SKM-1 (cell line): ENCODE results near the gene PAGR1.

ENCODE experiments used
- DNase-seq: peaks from one replicate; lab custom pipeline; 2025; ENCODE audit not compliant: unreplicated experiment; lab: John Stamatoyannopoulos, UW

PAGR1 gene

GRCh38 chr16:29834079-29834478 is 18.1 kb downstream of the PAGR1 start:
- DNase-seq, result no peak

DNA sequence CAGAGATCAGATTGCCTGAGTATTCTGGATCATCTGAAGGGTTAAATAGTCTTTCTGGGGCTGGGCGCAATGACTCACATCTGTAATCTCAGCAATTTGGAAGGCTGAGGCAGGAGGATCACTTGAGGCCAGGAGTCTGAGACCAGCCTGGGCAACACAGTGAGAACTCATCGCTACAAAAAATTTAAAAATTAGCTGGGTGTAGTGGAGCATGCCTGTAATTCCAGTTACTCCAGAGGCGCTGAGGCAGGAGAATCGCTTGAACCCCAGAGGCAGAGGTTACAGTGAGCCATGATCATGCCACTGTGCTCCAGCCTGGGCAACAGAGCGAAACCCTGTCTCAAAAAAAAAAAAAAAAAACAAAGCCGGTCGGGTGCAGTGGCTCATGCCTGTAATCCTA is 20.0 kb downstream of the PAGR1 start:
- no peak for DNase-seq

DNA sequence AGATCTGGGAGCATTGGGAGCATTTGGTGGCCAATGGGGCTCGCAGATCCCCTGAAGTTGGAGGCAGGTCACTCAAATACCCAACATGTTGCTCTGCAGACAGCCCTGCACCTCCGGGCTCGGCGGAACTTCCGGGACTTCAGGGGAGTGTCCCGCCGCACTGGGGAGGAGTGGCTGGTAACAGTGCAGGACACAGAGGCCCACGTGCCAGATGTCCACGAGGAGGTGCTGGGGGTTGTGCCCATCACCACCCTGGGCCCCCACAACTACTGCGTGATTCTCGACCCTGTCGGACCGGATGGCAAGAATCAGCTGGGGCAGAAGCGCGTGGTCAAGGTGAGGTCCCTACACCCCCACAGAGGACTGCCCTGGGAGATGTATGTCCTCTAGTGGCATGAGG is 20.7 kb downstream of the PAGR1 start:
- DNase-seq, result no peak

GRCh38 chr16:29837841-29838240 is 21.9 kb downstream of the PAGR1 start:
- DNase-seq, result no peak

DNA sequence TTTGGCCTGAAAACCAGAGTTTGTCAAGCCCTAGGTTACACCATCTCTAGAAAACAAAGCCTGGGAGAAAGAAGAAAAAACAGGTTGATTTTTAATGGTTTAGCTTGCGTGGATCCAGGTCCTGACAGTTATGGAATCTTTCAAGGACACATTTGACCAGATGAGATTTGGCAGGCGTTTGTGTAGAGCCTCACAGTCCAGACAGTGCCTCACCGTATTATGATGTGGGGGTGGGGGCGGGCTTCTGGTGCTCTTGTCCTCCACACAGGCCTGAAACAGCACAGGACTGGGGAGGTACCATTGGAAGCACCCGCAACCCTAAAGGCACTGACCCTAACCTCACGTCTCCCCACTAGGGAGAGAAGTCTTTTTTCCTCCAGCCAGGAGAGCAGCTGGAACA is 23.9 kb downstream of the PAGR1 start:
- no peak for DNase-seq

DNA sequence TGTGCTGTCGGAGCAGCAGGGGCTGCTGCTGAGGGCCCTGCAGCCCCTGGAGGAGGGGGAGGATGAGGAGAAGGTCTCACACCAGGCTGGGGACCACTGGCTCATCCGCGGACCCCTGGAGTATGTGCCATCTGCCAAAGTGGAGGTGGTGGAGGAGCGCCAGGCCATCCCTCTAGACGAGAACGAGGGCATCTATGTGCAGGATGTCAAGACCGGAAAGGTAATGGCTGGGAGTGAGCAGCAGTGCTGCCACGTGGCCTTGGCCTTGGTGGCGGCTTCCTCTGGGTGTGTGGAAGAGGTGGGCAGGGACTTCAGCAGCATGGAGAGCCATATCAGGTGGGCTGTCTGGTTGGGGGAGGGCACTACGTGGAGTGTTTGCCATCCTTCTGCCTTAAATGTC is 24.3 kb downstream of the PAGR1 start:
- no peak for DNase-seq

DNA sequence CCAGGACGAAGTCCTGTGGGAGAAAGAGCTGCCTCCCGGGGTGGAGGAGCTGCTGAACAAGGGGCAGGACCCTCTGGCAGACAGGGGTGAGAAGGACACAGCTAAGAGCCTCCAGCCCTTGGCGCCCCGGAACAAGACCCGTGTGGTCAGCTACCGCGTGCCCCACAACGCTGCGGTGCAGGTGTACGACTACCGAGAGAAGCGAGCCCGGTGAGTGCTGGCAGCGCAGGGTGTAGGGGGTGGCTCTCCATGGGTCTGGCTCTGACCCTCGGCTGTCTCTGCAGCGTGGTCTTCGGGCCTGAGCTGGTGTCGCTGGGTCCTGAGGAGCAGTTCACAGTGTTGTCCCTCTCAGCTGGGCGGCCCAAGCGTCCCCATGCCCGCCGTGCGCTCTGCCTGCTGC is 25.7 kb downstream of the PAGR1 start:
- no peak for DNase-seq

DNA sequence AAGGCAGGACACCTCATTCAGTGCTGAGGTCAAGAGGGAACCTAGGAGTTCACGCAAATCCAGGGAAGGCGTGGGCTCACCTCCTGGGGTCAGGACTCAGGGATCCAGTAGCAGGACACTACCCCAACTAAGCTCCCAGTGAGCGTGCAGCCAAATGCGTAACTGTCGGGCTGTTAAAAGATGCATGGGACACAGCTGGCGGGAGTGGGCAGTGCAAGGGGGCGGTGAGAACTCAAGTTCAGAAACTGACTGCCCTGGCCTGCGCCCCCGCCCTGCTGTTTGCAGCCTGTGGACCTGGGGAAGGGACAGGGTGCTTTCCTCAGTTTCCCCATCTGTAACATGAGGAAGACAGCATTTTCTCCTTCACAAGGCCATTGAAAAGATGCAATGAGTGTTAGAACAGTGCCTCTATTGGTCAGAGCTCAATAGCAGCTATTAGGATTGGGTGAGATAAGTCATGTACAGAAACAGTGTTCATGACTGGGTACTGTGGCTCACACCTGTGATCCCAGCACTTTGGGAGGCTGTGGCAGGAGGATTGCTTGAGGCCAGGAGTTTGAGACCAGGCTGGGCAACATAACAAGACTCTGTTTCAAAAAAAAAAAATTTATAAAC is 26.9 kb downstream of the PAGR1 start:
- no peak for DNase-seq

GRCh38 chr16:29843931-29844330 is 28.0 kb downstream of the PAGR1 start:
- no peak for DNase-seq

GRCh38 chr16:29844575-29845331 is 28.8 kb downstream of the PAGR1 start:
- DNase-seq, result no peak

GRCh38 chr16:29845656-29846055 is 29.7 kb downstream of the PAGR1 start:
- no peak for DNase-seq

DNA sequence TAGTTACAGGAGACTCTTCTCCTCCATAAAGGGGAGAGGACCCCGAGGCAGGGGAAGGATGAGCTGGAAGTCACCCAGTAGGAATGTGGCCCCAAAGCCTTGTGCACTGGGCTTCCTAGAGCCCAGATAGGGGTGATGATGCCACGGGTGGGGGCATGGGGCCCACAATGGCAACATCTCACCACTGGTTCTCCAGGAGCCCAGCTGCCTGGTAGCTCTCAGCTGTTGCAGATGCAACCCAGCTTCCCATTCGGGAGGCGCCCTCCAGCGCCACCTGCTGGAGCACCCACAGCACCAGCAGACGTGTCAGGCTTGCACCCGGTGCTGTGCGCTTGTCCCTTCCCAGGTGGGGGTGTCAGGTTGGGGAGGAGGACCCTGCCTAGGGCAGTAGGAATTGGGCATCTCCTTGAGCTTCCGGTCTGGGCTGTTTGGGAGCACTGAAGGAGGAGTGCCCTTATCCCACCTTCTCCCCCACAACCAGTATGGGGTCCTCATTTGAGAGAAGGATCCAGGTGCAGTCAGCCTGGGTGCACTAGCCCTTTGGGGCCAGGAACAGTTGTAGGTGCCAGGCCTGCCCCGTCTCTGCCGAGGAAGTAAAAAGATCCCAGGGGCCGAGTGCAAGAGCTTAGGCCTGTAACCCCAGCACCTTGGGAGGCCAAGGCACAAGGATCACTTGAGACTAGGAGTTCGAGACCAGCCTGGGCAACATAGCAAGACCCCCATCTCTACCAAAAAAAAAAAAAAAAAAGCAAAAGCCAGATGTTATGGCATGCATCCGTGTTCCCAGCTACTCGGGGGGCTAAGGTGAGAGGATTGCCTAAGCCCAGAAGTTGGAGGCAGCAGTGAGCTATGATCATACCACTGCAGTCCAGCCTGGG is 32.7 kb downstream of the PAGR1 start:
- DNase-seq, result peak; percentile 39

- no peak for DNase-seq
Measured at GRCh38 chr16:29849505-29849904, 33.6 kb downstream of the PAGR1 start.

- no peak for DNase-seq
Measured at GRCh38 chr16:29850998-29851397, 35.0 kb downstream of the PAGR1 start.

DNA sequence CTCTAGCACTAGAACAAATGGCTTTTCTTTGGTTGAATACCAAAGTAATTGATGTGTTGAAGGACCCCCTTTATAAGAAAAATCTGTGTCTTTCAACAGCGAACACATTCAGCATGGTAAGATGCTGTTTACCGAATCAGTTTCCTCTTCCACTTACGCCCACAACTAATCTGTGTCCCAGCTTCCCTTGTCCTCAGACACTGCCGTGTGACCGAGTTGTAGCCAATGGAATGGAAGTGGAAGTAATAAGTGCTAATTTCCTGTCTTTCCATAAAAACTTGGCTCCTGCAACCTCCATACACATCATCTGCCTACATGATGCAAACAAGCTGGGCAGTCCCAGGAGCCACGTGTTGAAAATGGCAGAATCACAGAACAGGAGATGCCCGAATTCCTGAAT is 36.7 kb downstream of the PAGR1 start:
- DNase-seq, result no peak

DNA sequence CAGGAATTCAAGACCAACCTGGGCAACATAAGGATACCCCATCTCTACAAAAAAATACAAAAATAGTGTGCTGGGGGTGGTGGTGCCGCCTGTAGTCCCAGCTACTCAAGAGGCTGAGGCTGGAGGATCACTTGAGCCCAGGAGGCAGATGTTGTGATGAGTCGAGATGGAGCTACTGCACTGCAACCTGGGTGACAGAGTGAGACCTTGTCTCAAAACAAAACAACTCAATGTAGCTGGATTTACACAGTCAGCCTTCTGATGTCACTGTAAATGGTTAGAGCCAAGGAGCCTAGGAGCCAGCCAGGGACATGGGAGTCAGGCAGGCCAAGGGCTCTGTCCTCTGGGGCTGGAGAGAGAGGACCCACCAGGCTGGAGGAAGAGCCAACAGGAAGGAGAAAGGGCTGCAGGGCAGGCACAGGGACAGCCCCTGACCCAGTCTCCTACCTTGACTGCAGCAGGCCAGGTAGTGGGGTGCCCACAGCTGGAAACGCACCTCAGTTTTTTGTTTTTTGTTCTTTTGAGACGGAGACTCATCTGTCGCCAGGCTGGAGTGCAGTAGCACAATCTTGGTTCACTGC is 38.7 kb downstream of the PAGR1 start:
- DNase-seq, result no peak

GRCh38 chr16:29857133-29857760 is 41.3 kb downstream of the PAGR1 start:
- DNase-seq, result no peak

- no peak for DNase-seq
Measured at GRCh38 chr16:29858149-29858849, 42.3 kb downstream of the PAGR1 start.

- DNase-seq, result no peak
Measured at GRCh38 chr16:29858974-29859373, 43.0 kb downstream of the PAGR1 start.

DNA sequence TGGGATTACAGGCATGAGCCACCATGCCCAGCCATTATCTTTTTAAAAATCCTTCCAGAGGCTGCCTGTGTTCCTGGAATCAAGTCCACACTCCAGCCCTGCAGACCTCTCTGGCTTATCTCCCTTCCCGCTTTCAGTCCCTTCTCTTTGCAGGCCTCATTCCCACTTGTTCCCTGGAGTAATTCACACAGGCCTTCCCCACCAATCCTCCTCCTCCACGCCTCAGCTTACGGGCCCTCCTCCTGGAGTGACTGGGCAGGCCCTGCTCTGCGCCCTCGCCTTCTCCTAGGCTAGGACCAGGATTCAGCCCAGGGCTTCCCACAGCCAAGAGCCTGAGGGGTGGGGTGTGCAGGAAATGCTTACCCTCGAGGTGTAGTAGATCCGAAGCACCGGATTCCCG is 44.3 kb downstream of the PAGR1 start:
- DNase-seq, result no peak
